Endodermal cell (in vitro differentiated cells): ENCODE data around the gene NTN4. TPM values are rescaled to one million over a fixed set of nuclear protein-coding genes. Genes with fewer than 3 reads are reported as not detected.
A peak's percentile ranks its signal among the peaks of the same experiment; 100 is the strongest.

ENCODE experiments used
- DNase-seq: peaks from one replicate; pipeline ENCODE4 v3.0.0-alpha.2; 2017
- H3K27ac ChIP-seq: 2 replicates; pipeline ENCODE4 v1.5.1; 2013; ENCODE audit warnings: mild to moderate bottlenecking, low read depth, low read length, moderate library complexity
- H3K27me3 ChIP-seq: 2 replicates; pipeline ENCODE4 v1.6.1; 2013; ENCODE audit warnings: mild to moderate bottlenecking, low read length, moderate library complexity; ENCODE audit not compliant: insufficient read depth, control insufficient read depth, poor library complexity, severe bottlenecking
- H3K36me3 ChIP-seq: 2 replicates; pipeline ENCODE4 v1.7.0; 2013; ENCODE audit warnings: mild to moderate bottlenecking, low read length, moderate library complexity; ENCODE audit not compliant: control insufficient read depth, insufficient read depth
- H3K4me1 ChIP-seq: one replicate; pipeline ENCODE4 v1.7.0; 2013; ENCODE audit warnings: low read length; ENCODE audit not compliant: control insufficient read depth, insufficient read depth
- H3K4me3 ChIP-seq: 2 replicates; pipeline ENCODE4 v1.5.1; 2013; ENCODE audit warnings: mild to moderate bottlenecking, low read length, moderate library complexity
- H3K9ac ChIP-seq: 2 replicates; pipeline ENCODE4 v1.6.1; 2013; ENCODE audit warnings: mild to moderate bottlenecking, low read length, moderate library complexity; ENCODE audit not compliant: poor library complexity, severe bottlenecking; ENCODE audit errors: extremely low read depth
- H3K9me3 ChIP-seq: 2 replicates; pipeline ENCODE4 v1.6.1; 2013; ENCODE audit warnings: mild to moderate bottlenecking, low read length, moderate library complexity; ENCODE audit not compliant: control insufficient read depth
- H3K27ac Mint-ChIP-seq: 2 replicates; pipeline ENCODE4 v1.8.0; 2020; ENCODE audit warnings: mixed read lengths
- H3K27me3 Mint-ChIP-seq: 2 replicates; pipeline ENCODE4 v1.8.0; 2021; ENCODE audit warnings: mild to moderate bottlenecking, mixed read lengths; ENCODE audit not compliant: insufficient read depth
- H3K36me3 Mint-ChIP-seq: 2 replicates; pipeline ENCODE4 v1.8.0; 2020; ENCODE audit warnings: low read depth, mixed read lengths
- H3K4me1 Mint-ChIP-seq: 2 replicates; pipeline ENCODE4 v1.8.0; 2020; ENCODE audit warnings: mixed read lengths
- H3K4me3 Mint-ChIP-seq: 2 replicates; pipeline ENCODE4 v1.8.0; 2020; ENCODE audit warnings: mild to moderate bottlenecking, moderate library complexity, mixed read lengths
- H3K9me3 Mint-ChIP-seq: 2 replicates; pipeline ENCODE4 v1.8.0; 2020; ENCODE audit warnings: mild to moderate bottlenecking, mixed read lengths
- WGBS, 2 experiments: methylation state at CpG; one replicate each; pipeline versions ENCODE4 v1.1.5 to v1.1.7; 2013; ENCODE audit warnings: missing lambda C conversion rate in 2 of 2, mixed read lengths in 1 of 2; ENCODE audit not compliant: insufficient coverage in 1 of 2, insufficient read length in 1 of 2; 5-methylcytosine and 5-hydroxymethylcytosine counted together
- total RNA-seq, 2 donors: library from RNA; stranded (reverse); fragmentation: NEBNext Ultra II Directional in 1 of 2; extraction: Animal tissue kit (Norgen Biotek cat#: 25700) in 1 of 2; gene quantifications; 2 replicates in 1 of 2; 3 replicates in 1 of 2; pipeline ENCODE4 v1.2.1, GENCODE V29; 2021
- TF ChIP-seq, protein P1 (sequence below): fragments of 200-600 bp; sonication (generic); conservative IDR thresholded peaks from 2 replicates; pipeline ENCODE4 v1.5.0; 2021; ENCODE audit warnings: antibody characterized with exemption, mild to moderate bottlenecking

The NTN4 gene
- total RNA-seq, 2 donors from 2014 or later: 57.4 to 58.2 TPM

DNA sequence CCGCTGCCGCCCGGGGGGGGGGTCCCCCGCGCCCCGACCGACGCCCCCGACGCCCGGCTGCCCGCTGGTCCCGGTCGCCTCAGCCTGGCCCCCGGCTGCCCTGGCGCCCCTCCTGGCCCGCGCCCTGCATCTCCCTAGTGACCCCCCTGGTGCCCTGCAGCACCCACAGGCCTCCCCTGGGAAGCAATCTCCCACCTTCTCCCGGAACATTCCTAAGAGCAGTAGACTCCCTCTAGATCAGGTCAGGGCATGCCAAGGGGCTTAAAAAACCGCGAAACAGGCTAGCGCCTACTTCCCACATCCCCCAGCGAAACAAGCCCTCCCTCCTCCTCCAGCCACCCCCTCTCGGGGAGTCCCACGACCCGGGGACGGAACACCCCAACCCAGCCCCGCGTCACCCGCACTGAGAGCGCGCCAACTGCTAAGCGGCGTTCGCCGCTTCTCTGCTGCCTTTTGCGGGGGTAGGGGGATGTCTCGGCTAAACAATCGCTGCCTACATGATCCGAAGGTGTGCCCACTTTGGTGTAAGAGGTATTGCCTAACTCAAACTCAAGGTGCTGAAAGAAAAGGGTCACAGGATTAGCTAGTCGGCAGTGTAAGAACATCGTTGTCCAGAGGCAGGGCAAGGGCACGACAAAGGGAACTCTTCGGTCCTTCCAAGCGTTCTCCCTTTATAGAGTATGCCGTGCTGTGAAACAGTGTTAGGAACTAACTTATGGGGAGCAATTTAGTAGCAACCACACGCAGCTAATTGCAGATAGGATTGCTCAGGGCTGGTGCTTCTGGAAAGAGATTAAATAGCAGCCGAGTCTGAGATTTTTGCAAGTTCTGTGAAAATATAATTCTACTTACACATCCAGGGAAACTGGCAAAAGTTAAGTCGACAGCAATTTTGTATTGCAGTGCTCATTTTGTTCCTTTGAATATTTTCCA is 619 bp upstream of the NTN4 start:
- peak; percentile 86 for DNase-seq
- Histone ChIP-seq H3K9me3 (no peaks in the 10 kb centered on the region), H3K4me3 (peak overlapping the region; percentile 87), H3K9ac (peak overlapping the region; percentile 58), H3K27ac (no peak overlapping the region), H3K4me1 (peaks cover 6% of the 10 kb centered on the region), H3K27me3 (peaks cover 40% of the 10 kb centered on the region), H3K36me3 (peaks cover 17% of the 10 kb centered on the region)
- WGBS, 2 experiments: 3 to 5% methylated on average over 12 to 48 of the region's 49 CpGs
- no peaks in the 10 kb centered on the region for H3K9me3 Mint-ChIP-seq
- H3K4me1 Mint-ChIP-seq: peaks cover 24% of the 10 kb centered on the region
- H3K36me3 Mint-ChIP-seq: peaks cover 13% of the 10 kb centered on the region
- peak overlapping the region; percentile 75 for H3K27ac Mint-ChIP-seq
- TF ChIP-seq, protein P1, sequence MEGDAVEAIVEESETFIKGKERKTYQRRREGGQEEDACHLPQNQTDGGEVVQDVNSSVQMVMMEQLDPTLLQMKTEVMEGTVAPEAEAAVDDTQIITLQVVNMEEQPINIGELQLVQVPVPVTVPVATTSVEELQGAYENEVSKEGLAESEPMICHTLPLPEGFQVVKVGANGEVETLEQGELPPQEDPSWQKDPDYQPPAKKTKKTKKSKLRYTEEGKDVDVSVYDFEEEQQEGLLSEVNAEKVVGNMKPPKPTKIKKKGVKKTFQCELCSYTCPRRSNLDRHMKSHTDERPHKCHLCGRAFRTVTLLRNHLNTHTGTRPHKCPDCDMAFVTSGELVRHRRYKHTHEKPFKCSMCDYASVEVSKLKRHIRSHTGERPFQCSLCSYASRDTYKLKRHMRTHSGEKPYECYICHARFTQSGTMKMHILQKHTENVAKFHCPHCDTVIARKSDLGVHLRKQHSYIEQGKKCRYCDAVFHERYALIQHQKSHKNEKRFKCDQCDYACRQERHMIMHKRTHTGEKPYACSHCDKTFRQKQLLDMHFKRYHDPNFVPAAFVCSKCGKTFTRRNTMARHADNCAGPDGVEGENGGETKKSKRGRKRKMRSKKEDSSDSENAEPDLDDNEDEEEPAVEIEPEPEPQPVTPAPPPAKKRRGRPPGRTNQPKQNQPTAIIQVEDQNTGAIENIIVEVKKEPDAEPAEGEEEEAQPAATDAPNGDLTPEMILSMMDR: no peak
- H3K4me3 Mint-ChIP-seq: peak overlapping the region; percentile 89
- peaks cover 55% of the 10 kb centered on the region for H3K27me3 Mint-ChIP-seq

DNA sequence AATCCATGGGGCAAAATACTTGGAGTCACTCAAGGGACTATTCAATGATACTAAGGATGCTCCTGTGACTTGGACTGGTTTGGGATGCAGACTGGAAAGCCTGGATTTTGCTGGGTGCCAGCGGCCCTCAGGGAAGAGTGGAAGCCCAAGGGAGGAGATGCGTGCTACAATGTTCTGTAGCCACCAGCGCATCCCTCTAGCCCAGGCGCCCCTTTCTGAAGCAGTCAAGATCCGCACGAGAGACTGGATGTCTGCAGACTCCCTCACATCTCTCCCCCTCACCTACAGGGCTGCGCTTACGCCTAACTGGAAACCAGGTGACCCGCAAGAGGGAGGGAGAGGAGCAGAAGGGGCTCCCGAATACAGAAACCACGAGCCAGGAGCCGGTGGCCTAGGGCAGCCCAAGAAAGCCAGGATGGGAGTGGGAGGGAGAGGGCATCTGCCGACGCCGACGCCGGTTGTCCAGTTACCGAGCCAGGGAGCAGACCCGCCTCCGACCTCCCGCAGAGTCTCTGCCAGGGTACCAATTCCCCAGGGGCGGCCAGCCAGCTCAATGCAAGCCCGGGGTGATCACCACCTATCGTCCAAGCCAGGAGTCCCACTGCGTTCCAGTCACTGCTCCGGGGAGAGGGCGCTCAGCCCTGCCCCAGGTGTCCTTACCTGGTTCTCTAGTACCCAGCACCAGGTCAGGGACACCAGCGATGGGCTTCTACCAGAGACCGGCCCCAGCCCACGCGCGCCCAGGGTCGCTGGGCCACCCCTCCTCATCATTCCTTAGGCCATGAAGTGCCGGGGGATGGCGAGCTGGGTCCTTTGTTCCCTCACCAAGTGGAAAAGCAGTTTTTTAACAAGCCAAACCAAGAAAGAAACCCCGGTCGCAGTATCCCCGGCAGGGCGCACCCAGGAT is 1.2 kb downstream of the NTN4 start:
- H3K27ac ChIP-seq: no peak overlapping the region
- Mint-ChIP-seq H3K27ac (peak overlapping the region; percentile 74), H3K36me3 (peaks cover 31% of the 10 kb centered on the region), H3K4me3 (peak overlapping the region; percentile 89), H3K9me3 (no peaks in the 10 kb centered on the region), H3K27me3 (peaks cover 50% of the 10 kb centered on the region), H3K4me1 (peaks cover 34% of the 10 kb centered on the region)
- DNase-seq: peak; percentile 87
- H3K9me3 ChIP-seq: no peaks in the 10 kb centered on the region
- peaks cover 6% of the 10 kb centered on the region for H3K4me1 ChIP-seq
- peaks cover 40% of the 10 kb centered on the region for H3K27me3 ChIP-seq
- TF ChIP-seq, protein P1: peak; percentile 31
- peak overlapping the region; percentile 65 for H3K9ac ChIP-seq
- peaks cover 34% of the 10 kb centered on the region for H3K36me3 ChIP-seq
- peak overlapping the region; percentile 90 for H3K4me3 ChIP-seq
- WGBS, 2 experiments: 4 to 10% methylated on average over 20 to 39 of the region's 39 CpGs

DNA sequence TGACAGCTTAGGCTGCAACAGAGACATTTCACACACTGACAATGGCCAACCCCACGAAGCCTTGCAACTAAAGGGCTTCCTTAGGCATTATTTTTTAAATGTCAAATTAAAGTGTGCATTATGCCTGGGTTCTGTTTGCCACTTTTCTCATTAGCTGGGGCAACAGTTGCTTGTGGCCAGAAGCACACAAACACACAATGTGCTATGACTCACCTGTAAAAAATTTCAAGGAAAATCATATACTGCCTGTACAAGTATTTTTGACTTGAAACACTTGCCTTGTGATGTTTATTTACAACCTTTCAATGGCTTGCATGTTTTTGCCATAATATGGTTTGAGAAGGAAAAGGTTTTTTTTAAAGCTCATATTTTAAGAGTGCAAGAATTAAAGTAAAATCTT is 1.9 kb downstream of the NTN4 start:
- TF ChIP-seq, protein P1: no peak
- Histone ChIP-seq H3K27me3 (peaks cover 34% of the 10 kb centered on the region), H3K36me3 (peaks cover 42% of the 10 kb centered on the region), H3K9ac (no peak overlapping the region), H3K9me3 (no peaks in the 10 kb centered on the region), H3K4me3 (peak overlapping the region; percentile 90), H3K4me1 (peaks cover 6% of the 10 kb centered on the region), H3K27ac (no peak overlapping the region)
- WGBS, 2 experiments: 14% methylated on average over 1 of the region's 1 CpG; no CpG with 5 or more reads in 1 of the 2 experiments
- Mint-ChIP-seq H3K36me3 (peaks cover 37% of the 10 kb centered on the region), H3K4me3 (peak overlapping the region; percentile 89), H3K27me3 (peaks cover 45% of the 10 kb centered on the region), H3K4me1 (peaks cover 34% of the 10 kb centered on the region), H3K9me3 (no peaks in the 10 kb centered on the region), H3K27ac (no peak overlapping the region)
- DNase-seq: no peak
